PC-3 (cell line): ENCODE measurements around the gene CCDC38. TPM values are rescaled to one million over a fixed set of nuclear protein-coding genes. Genes with fewer than 3 reads are reported as not detected.

ENCODE experiments used
- ATAC-seq: fragments of 200-7000 bp; cut with Tn5 transposase; 2 replicates; pipeline ENCODE4 v1.9.1; 2020; ENCODE audit warnings: mild to moderate bottlenecking, moderate library complexity
- BruUV-seq: library from RNA; stranded (reverse); fragments of 400-500 nt; replicated peaks from 2 replicates; lab custom pipeline; 2021; lab: Mats Ljungman, UMichigan
- CTCF ChIA-PET: fragments of 300-600 bp; sonication (Branson Sonifier 250); formaldehyde crosslinking; loops from one replicate; lab custom pipeline; 2022; ENCODE audit warnings: antibody characterized with exemption; lab: Charles Lee
- POLR2A ChIA-PET: fragments of 300-600 bp; sonication (Branson Sonifier 250); formaldehyde crosslinking; loops from one replicate; lab custom pipeline; 2022; ENCODE audit warnings: antibody characterized with exemption; ENCODE audit not compliant: unreplicated experiment; lab: Charles Lee
- DNase-seq: peaks from one replicate; pipeline ENCODE4 v3.0.0-alpha.2; 2015
- H2AFZ ChIP-seq: fragments of 300-600 bp; sonication (generic); 2 replicates; pipeline ENCODE4 v1.6.0; 2016; ENCODE audit warnings: antibody characterized with exemption, low read length
- H3F3A ChIP-seq: fragments of 300-600 bp; sonication (generic); one replicate; pipeline ENCODE4 v1.6.0; 2017; ENCODE audit warnings: antibody characterized with exemption, low read length, control low read depth, mild to moderate bottlenecking; ENCODE audit not compliant: unreplicated experiment
- H3K27ac ChIP-seq: fragments of 300-600 bp; sonication (generic); 2 replicates; pipeline ENCODE4 v1.5.1; 2016; ENCODE audit warnings: mild to moderate bottlenecking, low read length
- H3K27me3 ChIP-seq: fragments of 300-600 bp; sonication (generic); 2 replicates; pipeline ENCODE4 v1.6.1; 2016; ENCODE audit warnings: low read length, mixed read lengths
- H3K36me3 ChIP-seq: fragments of 300-600 bp; sonication (generic); 2 replicates; pipeline ENCODE4 v1.6.1; 2016; ENCODE audit warnings: low read depth, mixed run types, low read length, mixed read lengths
- H3K4me1 ChIP-seq: fragments of 300-600 bp; sonication (generic); 2 replicates; pipeline ENCODE4 v1.5.1; 2016; ENCODE audit warnings: low read length; ENCODE audit not compliant: insufficient read depth
- H3K4me2 ChIP-seq: fragments of 300-600 bp; sonication (generic); 2 replicates; pipeline ENCODE4 v1.6.0; 2016; ENCODE audit warnings: low read length
- H3K4me3 ChIP-seq: fragments of 300-600 bp; sonication (generic); 2 replicates; pipeline ENCODE4 v1.5.1; 2016; ENCODE audit warnings: mild to moderate bottlenecking, low read length, mixed read lengths
- H3K79me2 ChIP-seq: fragments of 300-600 bp; sonication (generic); 2 replicates; pipeline ENCODE4 v1.6.1; 2017; ENCODE audit warnings: low read length, mixed read lengths
- H3K9ac ChIP-seq: fragments of 300-600 bp; sonication (generic); 2 replicates; pipeline ENCODE4 v1.6.0; 2016; ENCODE audit warnings: mild to moderate bottlenecking, low read length
- H3K9me2 ChIP-seq: fragments of 300-600 bp; sonication (generic); replicated peaks from 2 replicates; pipeline ENCODE4 v1.6.1; 2016; ENCODE audit warnings: mixed run types, low read length, mixed read lengths
- H3K9me3 ChIP-seq: fragments of 300-600 bp; sonication (generic); 2 replicates; pipeline ENCODE4 v1.6.1; 2016; ENCODE audit warnings: low read length, mixed read lengths
- H4K20me1 ChIP-seq: fragments of 300-600 bp; sonication (generic); 2 replicates; pipeline ENCODE4 v1.6.1; 2016; ENCODE audit warnings: low read length, mixed read lengths
- CTCF ChIP-seq: fragments of 300-600 bp; sonication (generic); conservative IDR thresholded peaks from 2 replicates; pipeline ENCODE4 v1.5.1; 2017; ENCODE audit warnings: antibody characterized with exemption, low read depth, mild to moderate bottlenecking, low read length
- EZH2 ChIP-seq: fragments of 300-600 bp; sonication (generic); IDR thresholded peaks from one replicate; pipeline ENCODE4 v1.6.1; 2017; ENCODE audit warnings: antibody characterized with exemption, mild to moderate bottlenecking, low read length; ENCODE audit not compliant: unreplicated experiment
- EZH2phosphoT487 ChIP-seq: fragments of 300-600 bp; sonication (generic); IDR thresholded peaks from 2 replicates; pipeline ENCODE4 v1.6.1; 2018; ENCODE audit warnings: mild to moderate bottlenecking, antibody characterized with exemption, low read length, borderline replicate concordance
- intact Hi-C: fragments of 100-400 bp; cut with micrococcal nuclease; formaldehyde crosslinking; loops from 2 replicates; pipeline ENCODE4 v1.9.0; 2023
- total RNA-seq: library from RNA; depleted of rRNA; stranded (reverse); fragments of >200 nt; gene quantifications from 2 replicates; pipeline ENCODE4 v1.2.3, GENCODE V29; 2014

The CCDC38 gene
- total RNA-seq, 1 experiment from 2014 or later: not detected

GRCh38 chr12:95880895-95881294 lies 61.5 kb downstream of the CCDC38 start:
- BruUV-seq: no TSS peak
- Histone ChIP-seq H3K9me3 (no peaks in the 10 kb centered on the region), H3K27me3 (no peaks in the 10 kb centered on the region), H3K36me3 (no peaks in the 10 kb centered on the region), H4K20me1 (no peaks in the 10 kb centered on the region), H3K9me2 (no peaks in the 10 kb centered on the region), H3K79me2 (no peaks in the 10 kb centered on the region), H3K4me1 (no peaks in the 10 kb centered on the region), H3K4me3 (no peak overlapping the region), H3K4me2 (no peak overlapping the region), H3K27ac (no peak overlapping the region), H3K9ac (no peak overlapping the region), H3F3A (no peaks in the 10 kb centered on the region), H2AFZ (no peak overlapping the region)
- no peak for TF ChIP-seq EZH2
- no peak for TF ChIP-seq CTCF
- TF ChIP-seq EZH2phosphoT487: no peak
- DNase-seq: no peak
- intact Hi-C loops: no loop called here
- no peak for ATAC-seq
- ChIA-PET POLR2A (no interaction called here), CTCF (no interaction called here)

- DNase-seq (no peak), ATAC-seq (no peak)
- Histone ChIP-seq H3K36me3 (peaks cover 14% of the 10 kb centered on the region; the same call in 1 of the 2 replicates), H3K9me3 (no peaks in the 10 kb centered on the region), H3K27me3 (no peaks in the 10 kb centered on the region), H3K4me3 (no peak overlapping the region), H4K20me1 (no peaks in the 10 kb centered on the region), H3K27ac (no peak overlapping the region), H3K4me1 (no peaks in the 10 kb centered on the region), H3K9ac (no peak overlapping the region), H3F3A (no peaks in the 10 kb centered on the region), H2AFZ (no peak overlapping the region), H3K79me2 (no peaks in the 10 kb centered on the region), H3K9me2 (no peaks in the 10 kb centered on the region), H3K4me2 (no peak overlapping the region)
- POLR2A ChIA-PET: no interaction called here
- no TSS peak for BruUV-seq
- no peak for TF ChIP-seq EZH2phosphoT487
- TF ChIP-seq EZH2: no peak
- no peak for TF ChIP-seq CTCF
- CTCF ChIA-PET: no interaction called here
- intact Hi-C loops: no loop called here
Observed at GRCh38 chr12:95877622-95878021, 64.8 kb downstream of the CCDC38 start.

GRCh38 chr12:95874452-95874851 lies 68.0 kb downstream of the CCDC38 start:
- CTCF ChIA-PET: no interaction called here
- H3K79me2 ChIP-seq: no peaks in the 10 kb centered on the region
- no peak overlapping the region for H3K4me2 ChIP-seq
- H3K9me2 ChIP-seq: no peaks in the 10 kb centered on the region
- H3K36me3 ChIP-seq: peaks cover 20% of the 10 kb centered on the region; the same call in 1 of the 2 replicates
- ATAC-seq: no peak
- no peak overlapping the region for H3K9ac ChIP-seq
- H4K20me1 ChIP-seq: no peaks in the 10 kb centered on the region
- H3F3A ChIP-seq: no peaks in the 10 kb centered on the region
- no peaks in the 10 kb centered on the region for H3K4me1 ChIP-seq
- no peak for DNase-seq
- intact Hi-C loops: no loop called here
- H3K4me3 ChIP-seq: no peak overlapping the region
- no peak overlapping the region for H2AFZ ChIP-seq
- no peak overlapping the region for H3K27ac ChIP-seq
- no TSS peak for BruUV-seq
- H3K9me3 ChIP-seq: no peaks in the 10 kb centered on the region
- no peak for TF ChIP-seq EZH2
- TF ChIP-seq CTCF: no peak
- TF ChIP-seq EZH2phosphoT487: no peak
- no peaks in the 10 kb centered on the region for H3K27me3 ChIP-seq
- POLR2A ChIA-PET: no interaction called here
